ENCODE data around the gene ADAMTS8.

- TF ChIP-seq CTCF (IDR thresholded peaks at IDR 0.05) (no peak), POLR2A (IDR thresholded peaks at IDR 0.05) (no peak)
Measured at GRCh38 chr11:130464291-130464812, 35.9 kb upstream of the ADAMTS8 start.

Data from right lobe of liver (tissue), 4 donors.